Fibroblast of lung (primary cell): ENCODE measurements around the gene TUG1. TPM values are rescaled to one million over a fixed set of nuclear protein-coding genes. Genes with fewer than 3 reads are reported as not detected.
A peak's percentile ranks its signal among the peaks of the same experiment; 100 is the strongest.

Experiments
- DNase-seq, 2 donors: peaks; one replicate each; pipeline versions ENCODE4 v3.0.0 to v3.0.0-alpha.2; 2010; ENCODE audit warnings: low read depth in 2 of 2
- H2AFZ ChIP-seq: 2 replicates; pipeline ENCODE4 v1.5.1; 2012; ENCODE audit warnings: low read length, control low read depth, inconsistent platforms
- H3K27ac ChIP-seq: 2 replicates; pipeline ENCODE4 v1.5.1; 2011; ENCODE audit warnings: low read length, control low read depth; ENCODE audit not compliant: insufficient read depth
- H3K27me3 ChIP-seq: 2 replicates; pipeline ENCODE4 v1.5.1; 2011; ENCODE audit warnings: mild to moderate bottlenecking, low read length; ENCODE audit not compliant: control insufficient read depth, insufficient read depth
- H3K36me3 ChIP-seq: 2 replicates; pipeline ENCODE4 v1.5.1; 2011; ENCODE audit warnings: low read length; ENCODE audit not compliant: control insufficient read depth, insufficient read depth
- H3K4me1 ChIP-seq: 2 replicates; pipeline ENCODE4 v1.5.1; 2011; ENCODE audit warnings: low read length; ENCODE audit not compliant: control insufficient read depth, insufficient read depth; ENCODE audit errors: extremely low read depth
- H3K4me2 ChIP-seq: 2 replicates; pipeline ENCODE4 v1.5.1; 2011; ENCODE audit warnings: low read length, control low read depth; ENCODE audit not compliant: insufficient read depth; ENCODE audit errors: extremely low read depth
- H3K4me3 ChIP-seq, 4 experiments: fragments of 200-600 bp in 1 of 4; sonication (generic) in 1 of 4; replicated peaks in 1 of 4; 2 replicates each; pipeline ENCODE4 v1.5.1; 2011 to 2016; ENCODE audit warnings: low read length in 4 of 4, low read depth in 3 of 4, mild to moderate bottlenecking in 3 of 4, control low read depth in 2 of 4, inconsistent platforms in 1 of 4, mixed read lengths in 1 of 4; ENCODE audit not compliant: insufficient read depth in 1 of 4; ENCODE audit errors: control extremely low read depth in 1 of 4
- H3K79me2 ChIP-seq: 2 replicates; pipeline ENCODE4 v1.5.1; 2012; ENCODE audit warnings: mild to moderate bottlenecking, low read length, inconsistent platforms; ENCODE audit not compliant: control insufficient read depth, insufficient read depth
- H3K9ac ChIP-seq: 2 replicates; pipeline ENCODE4 v1.5.1; 2011; ENCODE audit warnings: mild to moderate bottlenecking, low read length, control low read depth; ENCODE audit not compliant: insufficient read depth
- H3K9me3 ChIP-seq: 2 replicates; pipeline ENCODE4 v1.5.1; 2012; ENCODE audit warnings: low read depth, low read length; ENCODE audit not compliant: control insufficient read depth, insufficient read depth
- H4K20me1 ChIP-seq: 2 replicates; pipeline ENCODE4 v1.5.1; 2011; ENCODE audit warnings: low read length; ENCODE audit not compliant: control insufficient read depth, insufficient read depth; ENCODE audit errors: extremely low read depth
- CTCF ChIP-seq, 2 donors: IDR thresholded peaks in 1 of 2; conservative IDR thresholded peaks in 1 of 2; 1 replicate in 1 of 2; 2 replicates in 1 of 2; pipeline ENCODE4 v1.5.1; 2011 to 2012; ENCODE audit warnings: low read length in 2 of 2, control low read depth in 1 of 2, inconsistent platforms in 1 of 2, low read depth in 1 of 2, mild to moderate bottlenecking in 1 of 2
- EZH2 ChIP-seq: IDR thresholded peaks from 2 replicates; pipeline ENCODE4 v1.5.1; 2012; ENCODE audit warnings: low read length, control low read depth, mild to moderate bottlenecking; ENCODE audit errors: missing control alignments
- polyA plus RNA-seq, 2 donors: library from polyadenylated mRNA; depleted of rRNA in 1 of 2; stranded (reverse) in 1 of 2; unstranded in 1 of 2; fragments of >200 nt; gene quantifications; 2 replicates each; pipeline ENCODE4 v1.2.1, GENCODE V29; 2011 to 2012; ENCODE audit warnings: missing spikeins in 1 of 2
- total RNA-seq: library from RNA; depleted of rRNA; stranded (reverse); fragments of >200 nt; gene quantifications from 2 replicates; pipeline ENCODE4 v1.2.1, GENCODE V29; 2014

TUG1 gene
- total and polyA plus RNA-seq, 2 donors (not counting 1 experiment from before 2014, with no cell fraction given) = 39.5 to 114 TPM

- TF ChIP-seq CTCF (conservative IDR thresholded peaks at IDR 0.05 in 1 of 2, IDR thresholded peaks at IDR 0.05 in 1 of 2; ENCODE audit: low read depth in 1 of 2, low read length in 2 of 2) = peak in 1 of 2 donors; percentile 14
- no peak for TF ChIP-seq EZH2
- no peaks in the 10 kb centered on the region for H3K27me3 ChIP-seq
- H3K4me3 ChIP-seq = no peak overlapping the region
- no peak for DNase-seq
- H3K4me1 ChIP-seq = no peaks in the 10 kb centered on the region
- no peak overlapping the region for H2AFZ ChIP-seq
- H3K36me3 ChIP-seq = peaks cover 16% of the 10 kb centered on the region
- H3K4me2 ChIP-seq = no peak overlapping the region
- H4K20me1 ChIP-seq = no peaks in the 10 kb centered on the region
- H3K27ac ChIP-seq = no peak overlapping the region
- H3K79me2 ChIP-seq = no peaks in the 10 kb centered on the region
- H3K9ac ChIP-seq = no peak overlapping the region
- H3K9me3 ChIP-seq = no peaks in the 10 kb centered on the region
These were observed 19.0 kb upstream of the TUG1 start for GRCh38 chr22:30949934-30950660.

GRCh38 chr22:30953206-30953605 is 15.9 kb upstream of the TUG1 start:
- DNase-seq = no peak
- Histone ChIP-seq H3K79me2 (no peaks in the 10 kb centered on the region), H3K36me3 (peaks cover 3% of the 10 kb centered on the region), H3K9me3 (no peaks in the 10 kb centered on the region), H2AFZ (no peak overlapping the region), H3K4me3 (no peak overlapping the region), H3K4me1 (no peaks in the 10 kb centered on the region), H3K9ac (no peak overlapping the region), H4K20me1 (no peaks in the 10 kb centered on the region), H3K27me3 (no peaks in the 10 kb centered on the region), H3K4me2 (no peak overlapping the region), H3K27ac (no peak overlapping the region)
- TF ChIP-seq CTCF (conservative IDR thresholded peaks at IDR 0.05 in 1 of 2, IDR thresholded peaks at IDR 0.05 in 1 of 2; ENCODE audit: low read depth in 1 of 2, low read length in 2 of 2) = no peak
- no peak for TF ChIP-seq EZH2

- Histone ChIP-seq H3K4me2 (no peak overlapping the region), H3K9ac (no peak overlapping the region), H2AFZ (no peak overlapping the region), H3K79me2 (no peaks in the 10 kb centered on the region), H3K4me3 (no peak overlapping the region), H3K36me3 (no peaks in the 10 kb centered on the region), H3K4me1 (no peaks in the 10 kb centered on the region), H4K20me1 (no peaks in the 10 kb centered on the region), H3K27me3 (no peaks in the 10 kb centered on the region), H3K27ac (no peak overlapping the region), H3K9me3 (no peaks in the 10 kb centered on the region)
- TF ChIP-seq EZH2 (no peak), CTCF (conservative IDR thresholded peaks at IDR 0.05 in 1 of 2, IDR thresholded peaks at IDR 0.05 in 1 of 2; ENCODE audit: low read depth in 1 of 2, low read length in 2 of 2) (no peak)
- no peak for DNase-seq
These were observed 13.9 kb upstream of the TUG1 start for GRCh38 chr22:30955153-30955552.
